ENCODE data around the gene HLA-DPB1. TPM values are rescaled to one million over a fixed set of nuclear protein-coding genes. Genes with fewer than 3 reads are reported as not detected.

The HLA-DPB1 gene
- total and polyA plus RNA-seq, 9 of the 15 experiments (the other 6 are each of a cell fraction or from before 2014, with no cell fraction given), result 0.07 to 1.2 (median 0.51) TPM

DNA sequence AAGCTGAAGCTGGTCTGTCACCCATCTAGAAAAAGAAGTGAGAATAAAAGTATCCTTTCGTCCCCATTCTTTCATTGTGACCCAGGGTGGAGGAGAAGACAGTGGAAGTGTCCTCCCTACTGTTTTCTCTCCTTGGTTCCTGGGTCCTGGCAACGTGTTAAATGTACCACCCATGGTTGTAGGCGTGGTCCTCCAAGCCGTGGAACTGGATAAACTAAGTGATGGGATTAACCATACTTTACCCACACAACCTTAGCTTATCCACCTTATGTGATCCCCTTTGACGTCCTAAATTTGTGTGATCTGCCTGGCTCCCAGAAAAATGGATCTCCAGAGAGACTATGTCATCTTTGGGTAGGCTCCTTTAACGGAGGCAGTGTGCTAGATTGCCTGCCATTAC is 47.4 kb downstream of the HLA-DPB1 start (continued):
- TF ChIP-seq, protein P1, sequence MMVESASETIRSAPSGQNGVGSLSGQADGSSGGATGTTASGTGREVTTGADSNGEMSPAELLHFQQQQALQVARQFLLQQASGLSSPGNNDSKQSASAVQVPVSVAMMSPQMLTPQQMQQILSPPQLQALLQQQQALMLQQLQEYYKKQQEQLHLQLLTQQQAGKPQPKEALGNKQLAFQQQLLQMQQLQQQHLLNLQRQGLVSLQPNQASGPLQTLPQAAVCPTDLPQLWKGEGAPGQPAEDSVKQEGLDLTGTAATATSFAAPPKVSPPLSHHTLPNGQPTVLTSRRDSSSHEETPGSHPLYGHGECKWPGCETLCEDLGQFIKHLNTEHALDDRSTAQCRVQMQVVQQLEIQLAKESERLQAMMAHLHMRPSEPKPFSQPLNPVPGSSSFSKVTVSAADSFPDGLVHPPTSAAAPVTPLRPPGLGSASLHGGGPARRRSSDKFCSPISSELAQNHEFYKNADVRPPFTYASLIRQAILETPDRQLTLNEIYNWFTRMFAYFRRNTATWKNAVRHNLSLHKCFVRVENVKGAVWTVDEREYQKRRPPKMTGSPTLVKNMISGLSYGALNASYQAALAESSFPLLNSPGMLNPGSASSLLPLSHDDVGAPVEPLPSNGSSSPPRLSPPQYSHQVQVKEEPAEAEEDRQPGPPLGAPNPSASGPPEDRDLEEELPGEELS (CRISPR knock-in tag; IDR thresholded peaks at IDR 0.05; ENCODE audit: borderline replicate concordance), result no peak
- TF ChIP-seq HMGN3 (IDR thresholded peaks at IDR 0.05; ENCODE audit: borderline replicate concordance, extremely low read depth, insufficient read length, low read depth, low read length), result no peak
- no peak for TF ChIP-seq ZNF311 (CRISPR knock-in tag; IDR thresholded peaks at IDR 0.05)
- no peak for TF ChIP-seq NFRKB (IDR thresholded peaks at IDR 0.05; ENCODE audit: low read depth)
- TF ChIP-seq PHF8 (IDR thresholded peaks at IDR 0.05; ENCODE audit: borderline replicate concordance, low read length), result no peak
- TF ChIP-seq HSF4 (CRISPR knock-in tag; IDR thresholded peaks at IDR 0.05; ENCODE audit: borderline replicate concordance), result no peak

DNA sequence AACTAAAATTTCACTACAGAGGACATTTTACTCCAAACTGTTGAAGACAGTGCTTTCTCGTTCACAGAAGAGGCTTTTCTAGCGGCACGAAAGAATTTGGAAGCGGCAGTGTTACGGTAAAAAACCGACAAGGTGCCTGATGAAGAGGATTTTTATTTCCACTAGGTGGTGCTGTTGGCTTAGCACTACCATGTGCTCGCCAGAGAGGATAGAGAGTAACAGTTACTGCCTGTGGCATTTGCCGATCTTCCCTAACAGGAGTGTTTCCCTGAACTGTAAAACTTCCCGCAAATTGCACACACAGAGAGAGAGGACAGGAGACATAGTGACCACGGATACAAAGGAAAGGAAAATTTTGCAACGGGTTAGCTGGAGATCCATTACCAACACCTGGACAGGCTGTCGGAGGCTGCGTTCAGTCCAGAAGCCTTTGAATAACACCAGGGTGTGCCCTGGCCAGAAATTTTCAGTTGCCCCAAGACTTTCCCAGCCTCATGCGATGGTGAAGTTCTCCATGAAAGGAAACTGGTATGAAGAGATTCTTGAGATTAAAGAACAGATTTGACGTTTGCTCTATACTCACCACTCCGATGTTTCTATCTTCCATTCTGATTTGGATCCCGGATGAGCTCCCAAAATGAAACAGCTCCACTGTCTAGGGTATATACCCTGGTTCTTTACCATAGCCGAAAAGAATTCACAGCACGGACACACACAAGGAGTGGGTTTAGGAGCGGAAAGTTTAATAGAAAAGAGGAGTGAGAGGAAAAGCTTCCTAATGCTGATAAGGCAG is 48.1 kb downstream of the HLA-DPB1 start:
- H4K20me1 ChIP-seq (replicated peaks; ENCODE audit: control insufficient read depth, insufficient read depth, low read length), result no peaks in the 10 kb centered on the region
- peak overlapping the region; percentile 42; the same call in 1 of the 2 replicates for H3K4me2 ChIP-seq (ENCODE audit: insufficient read depth, low read length)
- H3K4me3 ChIP-seq, result no peak overlapping the region
- no peaks in the 10 kb centered on the region for H3K79me2 ChIP-seq (ENCODE audit: control insufficient read depth, insufficient read depth, low read length)
- FAIRE-seq, result peak; percentile 98
- BruUV-seq (replicated peaks), result no TSS peak
- no peaks in the 10 kb centered on the region for H3K4me1 ChIP-seq (replicated peaks in 1 of 2; ENCODE audit: control insufficient read depth in 2 of 2, insufficient read depth in 2 of 2, low read length in 2 of 2)
- H3K9ac ChIP-seq (ENCODE audit: insufficient read depth in 1 of 2, low read depth in 2 of 2, low read length in 2 of 2), result no peak overlapping the region
- CTCF ChIA-PET (ENCODE audit: low intra/inter-chr PET ratio), result interaction anchor here (0.5 to 3.3 kb wide), 11 partner anchors 18 to 456 kb away, joined by 3 to 26 read pairs (median 4); partner anchors contain the start of gene WDR46
- ATAC-seq, result peak; percentile 96
- peak overlapping the region; percentile 53; the same call in 1 of the 2 replicates for H2AFZ ChIP-seq (ENCODE audit: low read depth, low read length)
- no peak overlapping the region for H3K27ac ChIP-seq (ENCODE audit: extremely low read depth, low read depth, low read length)
- peak; percentile 69 to 85 (median 74) for DNase-seq (ENCODE audit: extremely low read depth in 1 of 4, low spot score in 3 of 4)
- H3K27me3 ChIP-seq (ENCODE audit: control insufficient read depth in 2 of 2, insufficient read depth in 2 of 2, low read length in 2 of 2), result peaks cover 5 to 22% of the 10 kb centered on the region in 2 experiments; a peak in 4 of 5 replicates
- POLR2A ChIA-PET, result interaction anchor here (1.2 to 2.5 kb wide), 2 partner anchors 125 to 148 kb away, joined by 5 to 12 read pairs; partner anchors contain the start of genes RPS18 and VPS52
- H3K9me3 ChIP-seq (replicated peaks; ENCODE audit: control insufficient read depth, insufficient read depth, low read depth, low read length), result 0 out of 2 replicates have a peak, but pooled peaks cover 5% of the 10 kb centered on the region
- no peaks in the 10 kb centered on the region for H3K9me1 ChIP-seq (ENCODE audit: control insufficient read depth, insufficient read depth, low read length)
- no peaks in the 10 kb centered on the region for H3K36me3 ChIP-seq (ENCODE audit: control insufficient read depth, insufficient read depth, low read length)
- WGBS (ENCODE audit: insufficient coverage, low coverage, missing lambda C conversion rate), result 22% methylated on average over 20 of the region's 20 CpGs
- in situ Hi-C loops (cut with MboI) (no loop called here), intact Hi-C loops (cut with micrococcal nuclease) (loop anchor here (1.0 to 10.0 kb wide), 4 partner anchors 24 to 301 kb away; partner anchors contain the start of gene SYNGAP1)
- TF ChIP-seq EHMT2 (IDR thresholded peaks at IDR 0.05) (peak; percentile 7; the same call in 1 of the 2 replicates), L3MBTL2 (IDR thresholded peaks at IDR 0.05) (peak; percentile 50; the same call in 1 of the 2 replicates), CBX3 (IDR thresholded peaks at IDR 0.05; ENCODE audit: borderline replicate concordance in 1 of 2, low read length in 2 of 2) (peak in 1 of 2 experiments; percentile 87; a peak in 2 of 3 replicates), LCOR (CRISPR knock-in tag; IDR thresholded peaks at IDR 0.05) (0 out of 2 replicates have a peak, but pooled peaks have one; percentile 32), TBL1XR1 (IDR thresholded peaks at IDR 0.05; ENCODE audit: low read length in 2 of 2) (peak in 1 of 2 experiments; percentile 39; a peak in 1 of 4 replicates), POLR3G (IDR thresholded peaks at IDR 0.05; ENCODE audit: extremely low read depth, insufficient read length, insufficient replicate concordance) (no peak), IRF2 (CRISPR knock-in tag; IDR thresholded peaks at IDR 0.05) (no peak), ZBTB33 (CRISPR knock-in tag; IDR thresholded peaks at IDR 0.05) (0 out of 2 replicates have a peak, but pooled peaks have one; percentile 43), MTA3 (IDR thresholded peaks at IDR 0.05; ENCODE audit: borderline replicate concordance) (0 out of 2 replicates have a peak, but pooled peaks have one; percentile 38), TRIM28 (IDR thresholded peaks at IDR 0.05) (0 out of 2 replicates have a peak, but pooled peaks have one; percentile 23)

Measured in K562 (cell line).